GM23248 (cell line): ENCODE measurements around the gene OR3A1.

Experiments
- EZH2 ChIP-seq: fragments of 200-600 bp; sonication (generic); IDR thresholded peaks from 2 replicates; pipeline ENCODE4 v1.6.1; 2018; ENCODE audit warnings: antibody characterized with exemption, mild to moderate bottlenecking; ENCODE audit not compliant: insufficient read depth, poor library complexity, severe bottlenecking
- EZH2phosphoT487 ChIP-seq: fragments of 200-600 bp; sonication (generic); IDR thresholded peaks from 2 replicates; pipeline ENCODE4 v1.6.1; 2018; ENCODE audit warnings: antibody characterized with exemption, moderate library complexity, mild to moderate bottlenecking, low read depth; ENCODE audit not compliant: insufficient read depth

GRCh38 chr17:3298260-3298659 lies at the start of gene OR3A1:
- TF ChIP-seq EZH2 (no peak), EZH2phosphoT487 (no peak)
